Activated T-helper 1 cell treated with anti-CD3 and anti-CD28 coated beads, Interleukin-12 subunit alpha, Interleukin-12 subunit beta, Interleukin-2, Interleukin-4 antibody, amounts not matched to agents 30 ng/mL and 10 ng/mL and 1 ng/mL, durations not matched to agents 14 hours and 24 hours and 36 hours (primary cell): ENCODE data around the gene ZNF14. TPM values are rescaled to one million over a fixed set of nuclear protein-coding genes. Genes with fewer than 3 reads are reported as not detected.
"Not testable (repeated sequence)": the region's sequence is repeated elsewhere in the genome, so short reads cannot be mapped to it uniquely, and the experiment has no call there.

Experiments used
- DNase-seq: peaks from one replicate; pipeline ENCODE4 v3.0.0; 2021; ENCODE audit warnings: low spot score
- H3K27ac Mint-ChIP-seq: one replicate; pipeline ENCODE4 v1.8.0; 2021; ENCODE audit warnings: mild to moderate bottlenecking, mixed read lengths
- H3K27me3 Mint-ChIP-seq: one replicate; pipeline ENCODE4 v1.8.0; 2022; ENCODE audit warnings: mild to moderate bottlenecking, moderate library complexity, mixed read lengths; ENCODE audit not compliant: insufficient read depth
- H3K36me3 Mint-ChIP-seq: one replicate; pipeline ENCODE4 v1.8.0; 2021; ENCODE audit warnings: low read depth, mixed read lengths
- H3K4me1 Mint-ChIP-seq: one replicate; pipeline ENCODE4 v1.8.0; 2021; ENCODE audit warnings: low read depth, mixed read lengths
- H3K4me3 Mint-ChIP-seq: one replicate; pipeline ENCODE4 v1.8.0; 2021; ENCODE audit warnings: mild to moderate bottlenecking, moderate library complexity, mixed read lengths
- H3K9me3 Mint-ChIP-seq: one replicate; pipeline ENCODE4 v1.8.0; 2021; ENCODE audit warnings: mixed read lengths
- intact Hi-C: fragments of 100-400 bp; cut with micrococcal nuclease; formaldehyde crosslinking; loops from one replicate; pipeline ENCODE4 v1.15.1; 2024
- total RNA-seq: library from RNA; stranded (reverse); gene quantifications from 2 replicates; pipeline ENCODE4 v1.2.3, GENCODE V29; 2022

The ZNF14 gene
- total RNA-seq, 1 donor from 2014 or later = 4.3 TPM

DNA sequence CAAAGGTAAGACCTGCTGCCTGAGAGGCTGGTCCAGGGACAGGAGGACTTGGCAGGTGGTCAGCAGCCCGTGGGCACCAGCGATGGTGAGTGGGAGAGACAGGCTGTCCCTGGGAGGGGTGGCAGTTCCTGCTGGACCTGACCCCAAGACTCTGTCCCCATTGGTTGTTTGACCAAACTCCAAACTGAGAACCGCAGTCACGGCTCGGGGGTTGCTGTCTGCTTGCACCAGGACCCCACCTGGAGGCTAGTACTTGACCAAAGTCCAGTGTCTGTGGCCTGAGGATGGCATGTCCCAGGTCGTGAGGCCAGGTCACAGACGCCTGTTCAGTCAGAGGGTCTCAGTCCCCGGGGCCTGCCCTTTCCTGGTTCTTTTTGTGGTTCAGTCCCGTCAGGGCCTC lies 9.9 kb upstream of the ZNF14 start:
- Mint-ChIP-seq H3K4me1 (no peaks in the 10 kb centered on the region), H3K4me3 (no peak overlapping the region), H3K27ac (no peak overlapping the region), H3K27me3 (no peaks in the 10 kb centered on the region), H3K36me3 (no peaks in the 10 kb centered on the region), H3K9me3 (peaks cover 7% of the 10 kb centered on the region)
- no peak for DNase-seq
- intact Hi-C loops = no loop called here

DNA sequence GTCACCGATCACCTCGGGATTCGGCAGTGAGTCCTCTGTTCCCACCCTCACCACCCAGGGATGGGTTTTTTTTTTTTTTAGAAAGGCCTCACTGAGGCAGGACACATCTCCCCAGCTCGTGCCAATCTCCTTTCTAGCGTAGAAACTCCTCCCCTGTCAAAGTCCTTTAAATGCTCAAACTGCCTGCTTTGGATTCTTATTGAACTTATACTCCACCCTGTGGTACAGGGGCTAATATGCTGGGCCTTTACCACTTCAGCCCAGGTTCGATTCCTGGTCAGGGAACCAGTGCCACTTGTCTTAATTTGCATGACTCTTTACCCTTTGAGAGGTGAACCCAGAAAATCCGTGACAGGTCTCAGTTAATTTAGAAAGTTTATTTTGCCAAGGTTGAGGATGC lies 8.3 kb upstream of the ZNF14 start:
- no peaks in the 10 kb centered on the region for H3K36me3 Mint-ChIP-seq
- no peaks in the 10 kb centered on the region for H3K27me3 Mint-ChIP-seq
- DNase-seq = no peak
- H3K9me3 Mint-ChIP-seq = peaks cover 13% of the 10 kb centered on the region
- no peaks in the 10 kb centered on the region for H3K4me1 Mint-ChIP-seq
- intact Hi-C loops = no loop called here
- H3K4me3 Mint-ChIP-seq = no peak overlapping the region
- no peak overlapping the region for H3K27ac Mint-ChIP-seq

GRCh38 chr19:19740755-19741154 lies 7.8 kb upstream of the ZNF14 start:
- H3K9me3 Mint-ChIP-seq = peaks cover 13% of the 10 kb centered on the region
- H3K36me3 Mint-ChIP-seq = no peaks in the 10 kb centered on the region
- no peak overlapping the region for H3K27ac Mint-ChIP-seq
- intact Hi-C loops = no loop called here
- no peaks in the 10 kb centered on the region for H3K27me3 Mint-ChIP-seq
- DNase-seq = no peak
- H3K4me1 Mint-ChIP-seq = no peaks in the 10 kb centered on the region
- no peak overlapping the region for H3K4me3 Mint-ChIP-seq

DNA sequence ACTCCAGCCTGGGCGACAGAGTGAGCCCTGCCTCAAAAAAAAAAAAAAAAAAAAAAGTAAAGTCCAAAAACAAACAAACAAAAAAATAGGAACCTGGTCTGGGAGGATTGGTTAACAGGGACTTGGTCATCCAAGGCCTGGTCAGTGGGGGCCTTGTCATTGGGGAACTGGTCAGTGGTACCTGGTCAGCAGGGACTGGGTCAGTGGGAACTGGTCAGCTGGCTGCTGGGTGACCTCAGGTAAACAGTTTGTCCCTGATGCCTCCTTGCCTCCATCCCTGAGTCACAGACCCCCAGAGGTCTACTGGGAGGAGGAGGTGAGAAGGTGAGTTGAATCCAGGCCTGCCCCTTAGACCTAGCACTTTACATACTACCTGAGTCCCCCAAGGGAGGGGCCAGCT lies 5.7 kb upstream of the ZNF14 start:
- DNase-seq = no peak
- peaks cover 13% of the 10 kb centered on the region for H3K9me3 Mint-ChIP-seq
- no peak overlapping the region for H3K27ac Mint-ChIP-seq
- H3K36me3 Mint-ChIP-seq = no peaks in the 10 kb centered on the region
- H3K4me1 Mint-ChIP-seq = no peaks in the 10 kb centered on the region
- intact Hi-C loops = no loop called here
- H3K27me3 Mint-ChIP-seq = no peaks in the 10 kb centered on the region
- no peak overlapping the region for H3K4me3 Mint-ChIP-seq

DNA sequence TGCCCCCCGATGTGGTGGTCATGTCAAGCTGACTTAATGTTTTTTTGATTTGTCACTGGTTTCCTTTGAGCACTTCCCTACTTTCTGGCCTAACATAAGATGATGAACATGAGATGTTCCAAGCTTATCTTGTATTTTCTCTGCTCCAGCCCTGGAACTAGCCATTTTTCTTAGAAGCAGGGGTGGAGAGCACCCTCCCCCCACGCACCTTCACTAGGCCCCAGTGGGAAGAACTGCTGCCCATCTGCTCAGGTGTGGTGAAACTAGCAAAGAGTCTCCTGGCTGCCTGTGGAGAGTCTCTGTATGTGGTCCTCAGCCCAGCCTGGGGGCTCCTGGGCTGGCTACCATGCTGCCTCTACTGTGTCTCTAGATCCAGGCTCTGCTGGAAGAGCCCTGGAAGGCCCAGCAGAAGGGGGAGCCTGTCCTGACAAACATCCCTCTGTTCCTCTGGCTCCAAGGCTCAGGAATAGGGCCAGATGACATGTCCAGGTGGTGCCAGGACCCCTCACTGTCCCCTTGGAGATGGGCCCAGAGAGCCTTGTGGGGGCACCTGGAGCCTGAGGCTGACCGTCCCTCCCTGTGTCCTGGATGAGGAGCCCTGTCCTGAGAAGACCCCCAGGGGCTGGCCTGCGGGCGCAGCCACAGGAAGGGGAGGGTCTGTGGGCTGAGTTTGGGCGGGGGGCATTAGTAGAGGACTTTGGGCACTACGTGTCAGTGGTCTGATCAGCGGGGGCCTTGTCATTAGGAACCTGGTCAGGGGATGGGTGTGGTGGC lies 4.8 kb upstream of the ZNF14 start:
- DNase-seq = no peak
- peaks cover 7% of the 10 kb centered on the region for H3K4me1 Mint-ChIP-seq
- no peak overlapping the region for H3K4me3 Mint-ChIP-seq
- H3K36me3 Mint-ChIP-seq = peaks cover 6% of the 10 kb centered on the region
- H3K27ac Mint-ChIP-seq = no peak overlapping the region
- H3K9me3 Mint-ChIP-seq = peaks cover 19% of the 10 kb centered on the region
- intact Hi-C loops = no loop called here
- H3K27me3 Mint-ChIP-seq = no peaks in the 10 kb centered on the region

DNA sequence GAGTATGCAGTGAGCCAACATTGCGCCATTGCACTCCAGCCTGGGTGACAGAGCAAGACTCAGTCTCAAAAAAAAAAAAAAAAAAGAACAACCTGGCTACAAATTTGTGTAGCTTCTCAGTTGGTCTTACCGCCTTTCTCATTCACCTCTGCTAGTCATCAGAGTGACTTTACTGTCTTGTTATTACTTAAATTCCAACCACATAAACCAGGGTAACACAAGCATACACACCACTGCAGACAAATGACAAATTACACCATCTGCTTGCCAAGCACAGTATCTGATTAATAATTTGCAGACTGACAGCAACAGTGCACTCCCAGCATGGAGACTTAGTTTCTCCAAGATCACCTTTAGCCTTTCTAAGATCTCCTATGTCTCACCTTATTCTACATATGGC lies 11.0 kb downstream of the ZNF14 start:
- Mint-ChIP-seq H3K27ac (no peak overlapping the region), H3K4me3 (no peak overlapping the region), H3K9me3 (peaks cover 83% of the 10 kb centered on the region), H3K36me3 (peaks cover 58% of the 10 kb centered on the region), H3K4me1 (no peaks in the 10 kb centered on the region), H3K27me3 (no peaks in the 10 kb centered on the region)
- no peak for DNase-seq
- intact Hi-C loops = no loop called here

DNA sequence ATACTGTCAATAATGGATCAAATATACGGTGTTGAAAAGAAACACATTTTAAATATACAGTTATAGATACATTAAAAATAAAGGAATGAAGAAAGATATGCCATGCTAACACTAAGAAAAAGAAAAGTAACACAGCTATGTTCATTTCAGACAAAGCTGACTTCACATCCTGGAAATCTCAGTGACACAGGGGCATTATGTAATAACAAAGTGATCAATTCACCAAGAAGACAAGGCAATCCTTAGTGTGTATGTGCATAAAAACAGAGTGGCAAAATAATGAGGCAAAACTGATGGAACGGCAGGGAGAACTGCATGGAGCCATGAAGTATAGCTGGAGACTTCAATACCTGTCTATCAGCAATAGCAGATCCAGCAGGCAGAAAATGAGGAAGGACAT lies 13.1 kb downstream of the ZNF14 start:
- intact Hi-C loops = no loop called here
- Mint-ChIP-seq H3K27ac (no peak overlapping the region), H3K4me1 (no peaks in the 10 kb centered on the region), H3K9me3 (peaks cover 87% of the 10 kb centered on the region), H3K36me3 (peaks cover 63% of the 10 kb centered on the region), H3K27me3 (no peaks in the 10 kb centered on the region), H3K4me3 (no peak overlapping the region)
- DNase-seq = no peak

DNA sequence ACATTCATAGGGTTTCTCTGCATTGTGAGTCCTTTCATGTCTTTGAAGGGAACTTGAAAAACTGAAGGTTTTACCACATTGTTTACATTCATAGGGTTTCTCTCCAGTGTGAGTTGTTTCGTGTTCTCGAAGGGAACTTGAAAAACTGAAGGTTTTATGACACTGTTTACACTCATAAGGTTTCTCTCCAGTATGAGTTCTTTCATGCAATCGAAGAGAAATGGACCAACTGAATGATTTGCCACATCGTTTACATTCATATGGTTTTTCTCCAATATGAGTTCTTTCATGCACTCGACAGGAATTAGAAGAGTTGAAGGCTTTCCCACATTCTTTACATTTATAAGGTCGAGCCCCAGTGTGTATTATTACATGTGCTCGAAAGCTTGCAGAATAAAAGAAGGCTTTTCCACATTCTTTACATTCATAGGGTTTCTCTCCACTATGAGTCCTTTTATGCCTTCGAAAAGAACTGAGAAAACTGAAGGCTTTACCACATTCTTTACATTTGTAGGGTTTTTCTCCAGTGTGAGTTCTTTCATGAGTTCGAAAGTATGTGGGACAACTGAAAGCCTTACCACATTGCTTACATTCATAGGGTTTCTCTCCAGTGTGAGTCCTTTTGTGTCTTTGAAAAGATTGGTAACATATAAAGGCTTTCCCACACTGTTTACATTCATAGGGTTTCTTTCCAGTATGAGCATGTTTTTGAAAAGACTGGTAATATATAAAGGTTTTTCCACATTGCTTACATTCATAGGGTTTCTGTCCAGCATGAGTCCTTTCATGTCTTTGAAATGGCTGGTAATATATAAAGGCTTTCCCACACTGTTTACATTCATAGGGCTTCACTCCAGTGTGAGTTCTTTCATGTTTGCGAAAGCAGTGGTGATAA lies 20.7 kb downstream of the ZNF14 start:
- Mint-ChIP-seq H3K36me3 (peaks cover 64% of the 10 kb centered on the region), H3K27ac (no peak overlapping the region), H3K27me3 (no peaks in the 10 kb centered on the region), H3K4me1 (no peaks in the 10 kb centered on the region), H3K9me3 (peaks cover 69% of the 10 kb centered on the region), H3K4me3 (no peak overlapping the region)
- no peak for DNase-seq
- intact Hi-C loops = no loop called here

DNA sequence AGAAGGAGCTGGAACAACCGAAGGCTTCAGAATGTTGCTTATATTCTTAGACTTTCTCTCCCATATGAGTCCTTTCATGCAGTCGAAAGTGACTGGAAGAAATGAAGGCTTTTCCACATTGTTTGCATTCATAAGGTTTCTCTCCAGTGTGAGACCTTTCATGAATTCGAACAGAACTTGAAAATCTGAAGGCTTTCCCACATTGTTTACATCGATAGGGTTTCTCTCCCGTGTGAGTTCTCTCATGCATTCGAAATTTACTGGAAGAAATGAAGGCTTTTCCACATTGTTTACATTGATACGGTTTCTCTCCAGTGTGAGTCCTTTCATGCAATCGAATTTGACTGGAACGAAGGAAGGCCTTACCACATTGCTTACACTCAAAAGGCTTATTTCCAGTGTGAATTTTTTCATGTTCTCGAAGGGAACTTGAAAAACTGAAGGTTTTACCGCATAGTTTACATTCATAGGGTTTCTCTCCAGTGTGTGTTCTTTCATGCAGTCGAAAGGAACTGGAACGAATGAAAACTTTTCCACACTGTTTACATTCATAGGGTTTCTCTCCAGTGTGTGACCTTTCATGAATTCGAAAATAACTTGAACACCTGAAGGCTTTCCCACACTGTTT lies 21.5 kb downstream of the ZNF14 start:
- Mint-ChIP-seq H3K9me3 (peaks cover 68% of the 10 kb centered on the region), H3K27me3 (no peaks in the 10 kb centered on the region), H3K36me3 (peaks cover 60% of the 10 kb centered on the region), H3K4me1 (no peaks in the 10 kb centered on the region), H3K27ac (no peak overlapping the region), H3K4me3 (no peak overlapping the region)
- intact Hi-C loops = no loop called here
- DNase-seq = no peak

- Mint-ChIP-seq H3K9me3 (peaks cover 66% of the 10 kb centered on the region), H3K4me1 (no peaks in the 10 kb centered on the region), H3K36me3 (peaks cover 59% of the 10 kb centered on the region), H3K27me3 (no peaks in the 10 kb centered on the region), H3K4me3 (no peak overlapping the region), H3K27ac (no peak overlapping the region)
- intact Hi-C loops = no loop called here
- no peak for DNase-seq
These were observed 22.4 kb downstream of the ZNF14 start for GRCh38 chr19:19710506-19710905.

DNA sequence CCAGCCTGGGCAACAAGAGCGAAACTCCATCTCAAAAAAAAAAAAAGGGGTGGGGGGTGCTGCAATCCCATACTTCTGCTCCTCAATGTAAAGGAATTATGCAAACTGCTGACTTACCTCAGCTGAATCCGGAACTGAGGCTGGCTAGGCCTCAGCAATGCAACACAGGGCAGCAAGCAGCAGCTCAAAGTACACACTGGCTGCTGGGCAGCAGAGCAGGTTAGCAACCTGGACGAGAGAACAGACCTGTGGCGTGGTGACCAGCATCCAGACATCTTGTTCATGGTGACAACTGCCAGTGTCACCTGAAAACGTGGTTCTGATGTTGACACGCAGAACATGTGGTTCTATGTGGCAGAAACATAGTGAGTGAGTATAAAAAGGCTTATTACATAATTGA lies 28.1 kb downstream of the ZNF14 start:
- Mint-ChIP-seq H3K27ac (no peak overlapping the region), H3K9me3 (peaks cover 67% of the 10 kb centered on the region), H3K4me3 (no peak overlapping the region), H3K27me3 (no peaks in the 10 kb centered on the region), H3K4me1 (no peaks in the 10 kb centered on the region), H3K36me3 (peaks cover 15% of the 10 kb centered on the region)
- intact Hi-C loops = no loop called here
- no peak for DNase-seq

- H3K27ac Mint-ChIP-seq, H3K27me3 Mint-ChIP-seq, intact Hi-C loops, H3K4me1 Mint-ChIP-seq, DNase-seq, H3K4me3 Mint-ChIP-seq, H3K36me3 Mint-ChIP-seq: not testable (repeated sequence)
- peaks cover 51% of the 10 kb centered on the region for H3K9me3 Mint-ChIP-seq
These were observed 32.4 kb downstream of the ZNF14 start for GRCh38 chr19:19700493-19700892.

GRCh38 chr19:19697589-19697988 lies 35.3 kb downstream of the ZNF14 start:
- H3K27ac Mint-ChIP-seq = no peak overlapping the region
- H3K27me3 Mint-ChIP-seq = no peaks in the 10 kb centered on the region
- no peak for DNase-seq
- H3K9me3 Mint-ChIP-seq = peaks cover 39% of the 10 kb centered on the region
- intact Hi-C loops = no loop called here
- H3K36me3 Mint-ChIP-seq = peaks cover 2% of the 10 kb centered on the region
- no peaks in the 10 kb centered on the region for H3K4me1 Mint-ChIP-seq
- no peak overlapping the region for H3K4me3 Mint-ChIP-seq
